Heart left ventricle (tissue), 13 donors: Measurements from ENCODE around the gene ROR1.

Experiments
- CTCF ChIP-seq, 12 donors: fragments of 200-600 bp; sonication (generic) in 4 of 12; IDR thresholded peaks; one replicate each; pipeline versions ENCODE4 v1.5.0 to v1.8.0; 2018 to 2022; ENCODE audit warnings: antibody characterized with exemption in 12 of 12, mild to moderate bottlenecking in 5 of 12
- POLR2A ChIP-seq, 2 donors: fragments of 450-650 bp; IDR thresholded peaks; one replicate each; pipeline ENCODE4 v1.6.1; 2017; ENCODE audit warnings: antibody characterized with exemption in 2 of 2, mild to moderate bottlenecking in 2 of 2, moderate library complexity in 2 of 2
- donor health status: ischemic (EF 13 %, LVEDD 7.1; RV severe dilation, severe dysfunction).
- donor health status: DM: no; HTN: yes; CAD: no.
- donor health status: DM: no; HTN: no; CAD: no.
- donor health status: ischemic (EF 25% LVEDD 6.9; RV normal size, moderate dysfunction).
- donor health status: ischemic (EF 25% LVEDD 5.7; RV mildly dilated, moderate dysfunction).
- donor health status: ischemic (EF 35%, LVEDD 5.7; RV mildly dilated, moderate dysfunction).
- donor health status: nonischemic (EF 11% LVEDD 7.7; RV severe dilation, severe dysfunction).
- donor health status: DM: yes; HTN: yes; CAD: no.
- donor health status: PGD.
- donor health status: ischemic (EF 29% LVEDD 5.4; RV normal size, mild dysfunction).
- donor health status: nonischemic (EF 23%, LVEDD 6.1; RV moderate dilation, normal function).

- no peak for TF ChIP-seq CTCF (IDR thresholded peaks at IDR 0.05)
- no peak for TF ChIP-seq POLR2A (IDR thresholded peaks at IDR 0.05)
These were observed 70.1 kb downstream of the ROR1 start for GRCh38 chr1:63843884-63844283.
